COR-L47 (cell line): ENCODE data around the gene KRTAP3-3.
"Not testable (repeated sequence)": the region's sequence is repeated elsewhere in the genome, so short reads cannot be mapped to it uniquely, and the experiment has no call there.

Experiments used
- DNase-seq: peaks from one replicate; lab custom pipeline; 2025; lab: John Stamatoyannopoulos, UW

The KRTAP3-3 gene

GRCh38 chr17:41004397-41004796 lies 10.4 kb upstream of the KRTAP3-3 start:
- no peak for DNase-seq

- no peak for DNase-seq
Observed at GRCh38 chr17:41003926-41004325, 10.0 kb upstream of the KRTAP3-3 start.

- DNase-seq, result no peak
Observed at GRCh38 chr17:41002814-41003213, 8.8 kb upstream of the KRTAP3-3 start.

- DNase-seq, result no peak
Observed at GRCh38 chr17:41001795-41002194, 7.8 kb upstream of the KRTAP3-3 start.

GRCh38 chr17:40999563-40999962 lies 5.6 kb upstream of the KRTAP3-3 start, which contains the start of gene KRTAP3-2:
Gene KRTAP3-2 (minus strand): TSS chr17:40999906. CDS start chr17:40999853, 53 bp downstream.
- DNase-seq, result not testable (repeated sequence)

- no peak for DNase-seq
Observed at GRCh38 chr17:40997361-40997760, 3.4 kb upstream of the KRTAP3-3 start.

GRCh38 chr17:40996829-40997228 lies 2.9 kb upstream of the KRTAP3-3 start:
- DNase-seq, result no peak

GRCh38 chr17:40995116-40995515 lies 1.2 kb upstream of the KRTAP3-3 start:
- DNase-seq, result no peak

- DNase-seq, result no peak
Observed at GRCh38 chr17:40993084-40993483, 880 bp downstream of the KRTAP3-3 start.

GRCh38 chr17:40992666-40993065 lies 1.3 kb downstream of the KRTAP3-3 start:
- DNase-seq, result no peak

GRCh38 chr17:40986920-40987319 lies 7.0 kb downstream of the KRTAP3-3 start:
- no peak for DNase-seq

- DNase-seq, result no peak
Observed at GRCh38 chr17:40984226-40984625, 9.7 kb downstream of the KRTAP3-3 start, which contains the start of gene KRT40. Gene KRT40 (minus strand): TSS chr17:40984326. CDS start chr17:40984273, 53 bp downstream.

GRCh38 chr17:40981115-40981514 lies 12.8 kb downstream of the KRTAP3-3 start:
- DNase-seq, result no peak

GRCh38 chr17:40980596-40980995 lies 13.4 kb downstream of the KRTAP3-3 start:
- no peak for DNase-seq

GRCh38 chr17:40980117-40980516 lies 13.8 kb downstream of the KRTAP3-3 start:
- DNase-seq, result no peak

- DNase-seq, result no peak
Observed at GRCh38 chr17:40978575-40979151, 15.3 kb downstream of the KRTAP3-3 start.

GRCh38 chr17:40975516-40975915 lies 18.4 kb downstream of the KRTAP3-3 start:
- no peak for DNase-seq

GRCh38 chr17:40974366-40974765 lies 19.6 kb downstream of the KRTAP3-3 start:
- DNase-seq, result no peak

- DNase-seq, result no peak
Observed at GRCh38 chr17:40967582-40967981, 26.4 kb downstream of the KRTAP3-3 start.

GRCh38 chr17:40966848-40967247 lies 27.1 kb downstream of the KRTAP3-3 start, which contains the start of gene KRT39:
Gene KRT39 (minus strand): TSS chr17:40966948. CDS start chr17:40966856, 92 bp downstream.
- no peak for DNase-seq

GRCh38 chr17:40963838-40964237 lies 30.1 kb downstream of the KRTAP3-3 start:
- DNase-seq, result no peak

GRCh38 chr17:40962059-40962561 lies 31.9 kb downstream of the KRTAP3-3 start:
- DNase-seq, result no peak

- no peak for DNase-seq
Observed at GRCh38 chr17:40961591-40961990, 32.4 kb downstream of the KRTAP3-3 start.

- DNase-seq, result no peak
Observed at GRCh38 chr17:40960144-40960543, 33.8 kb downstream of the KRTAP3-3 start.
